HG03060 (cell line): ENCODE results near the gene USP28.
"Not testable (repeated sequence)": the region's sequence is repeated elsewhere in the genome, so short reads cannot be mapped to it uniquely, and the experiment has no call there.

Experiments
- ATAC-seq: cut with Tn5 transposase; IDR thresholded peaks from one replicate; pipeline ENCODE4 v1.9.1; 2021; ENCODE audit warnings: low read depth, moderate number of reproducible peaks; ENCODE audit not compliant: unreplicated experiment

USP28 gene, protein sequence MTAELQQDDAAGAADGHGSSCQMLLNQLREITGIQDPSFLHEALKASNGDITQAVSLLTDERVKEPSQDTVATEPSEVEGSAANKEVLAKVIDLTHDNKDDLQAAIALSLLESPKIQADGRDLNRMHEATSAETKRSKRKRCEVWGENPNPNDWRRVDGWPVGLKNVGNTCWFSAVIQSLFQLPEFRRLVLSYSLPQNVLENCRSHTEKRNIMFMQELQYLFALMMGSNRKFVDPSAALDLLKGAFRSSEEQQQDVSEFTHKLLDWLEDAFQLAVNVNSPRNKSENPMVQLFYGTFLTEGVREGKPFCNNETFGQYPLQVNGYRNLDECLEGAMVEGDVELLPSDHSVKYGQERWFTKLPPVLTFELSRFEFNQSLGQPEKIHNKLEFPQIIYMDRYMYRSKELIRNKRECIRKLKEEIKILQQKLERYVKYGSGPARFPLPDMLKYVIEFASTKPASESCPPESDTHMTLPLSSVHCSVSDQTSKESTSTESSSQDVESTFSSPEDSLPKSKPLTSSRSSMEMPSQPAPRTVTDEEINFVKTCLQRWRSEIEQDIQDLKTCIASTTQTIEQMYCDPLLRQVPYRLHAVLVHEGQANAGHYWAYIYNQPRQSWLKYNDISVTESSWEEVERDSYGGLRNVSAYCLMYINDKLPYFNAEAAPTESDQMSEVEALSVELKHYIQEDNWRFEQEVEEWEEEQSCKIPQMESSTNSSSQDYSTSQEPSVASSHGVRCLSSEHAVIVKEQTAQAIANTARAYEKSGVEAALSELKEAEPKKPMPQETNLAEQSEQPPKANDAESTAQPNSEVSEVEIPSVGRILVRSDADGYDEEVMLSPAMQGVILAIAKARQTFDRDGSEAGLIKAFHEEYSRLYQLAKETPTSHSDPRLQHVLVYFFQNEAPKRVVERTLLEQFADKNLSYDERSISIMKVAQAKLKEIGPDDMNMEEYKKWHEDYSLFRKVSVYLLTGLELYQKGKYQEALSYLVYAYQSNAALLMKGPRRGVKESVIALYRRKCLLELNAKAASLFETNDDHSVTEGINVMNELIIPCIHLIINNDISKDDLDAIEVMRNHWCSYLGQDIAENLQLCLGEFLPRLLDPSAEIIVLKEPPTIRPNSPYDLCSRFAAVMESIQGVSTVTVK

DNA sequence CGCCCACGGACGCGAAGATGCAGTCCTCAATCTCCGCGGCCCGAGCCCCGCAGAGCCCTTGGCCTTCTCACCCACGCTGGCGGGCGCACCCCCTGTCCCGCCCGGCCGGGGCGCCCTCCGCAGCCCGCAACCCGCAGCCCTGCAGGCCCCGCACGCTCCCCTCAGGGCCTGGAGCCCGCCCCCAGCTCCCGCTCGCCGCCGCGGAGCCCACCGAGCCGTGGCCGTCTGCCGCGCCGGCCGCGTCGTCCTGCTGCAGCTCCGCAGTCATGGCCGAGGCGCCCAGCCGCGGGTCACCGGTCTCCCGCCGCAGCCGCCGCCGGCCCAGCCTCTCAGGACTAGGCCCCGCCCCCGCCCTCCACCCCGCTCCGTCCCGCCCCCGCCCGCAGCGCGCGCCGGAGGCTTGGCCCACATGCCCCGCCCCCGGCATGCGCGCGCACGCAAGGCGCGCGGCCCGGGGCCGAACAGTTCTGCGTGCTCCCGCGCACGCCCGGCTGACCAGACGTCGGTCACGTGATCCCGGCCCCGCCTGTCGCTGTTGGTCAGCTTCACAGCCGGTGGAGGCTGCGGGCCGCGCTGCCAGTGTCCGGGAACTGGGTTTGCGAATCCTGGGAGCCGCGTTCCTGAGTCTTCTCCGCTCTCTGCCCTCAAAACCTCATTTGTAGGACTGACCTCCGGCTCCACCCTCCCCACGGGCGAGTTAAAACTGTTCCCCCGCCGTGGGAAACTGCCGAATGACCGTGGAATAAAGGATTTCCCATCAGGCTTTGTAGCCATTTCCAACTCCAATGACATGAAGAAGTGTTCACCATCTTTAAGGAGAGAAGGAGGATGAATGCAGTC lies at the start of gene USP28:
USP28 (minus strand) TSS at position 339 of the 840 bp plus-strand sequence; CDS start at position 268, 71 bp downstream.
- peak; percentile 73 for ATAC-seq

DNA sequence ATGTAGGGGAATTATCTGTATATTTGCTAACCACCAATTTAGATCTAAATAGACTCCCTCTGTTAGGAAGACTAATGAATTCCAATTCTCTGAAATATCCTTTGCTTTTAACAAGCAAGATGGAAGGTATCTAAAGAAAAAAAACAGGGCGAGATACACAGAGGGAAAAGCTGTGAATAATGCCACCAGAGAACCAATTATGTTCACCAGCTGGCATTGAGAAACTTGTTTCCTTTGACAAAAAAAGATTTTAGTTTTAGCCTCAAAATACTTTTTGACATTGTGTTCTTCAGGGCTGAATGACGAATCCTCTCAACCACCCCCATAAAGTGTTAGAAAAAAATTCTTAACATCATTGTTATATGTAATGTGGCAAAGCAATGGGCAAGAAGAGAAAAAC lies 48.2 kb upstream of the USP28 start:
- no peak for ATAC-seq

DNA sequence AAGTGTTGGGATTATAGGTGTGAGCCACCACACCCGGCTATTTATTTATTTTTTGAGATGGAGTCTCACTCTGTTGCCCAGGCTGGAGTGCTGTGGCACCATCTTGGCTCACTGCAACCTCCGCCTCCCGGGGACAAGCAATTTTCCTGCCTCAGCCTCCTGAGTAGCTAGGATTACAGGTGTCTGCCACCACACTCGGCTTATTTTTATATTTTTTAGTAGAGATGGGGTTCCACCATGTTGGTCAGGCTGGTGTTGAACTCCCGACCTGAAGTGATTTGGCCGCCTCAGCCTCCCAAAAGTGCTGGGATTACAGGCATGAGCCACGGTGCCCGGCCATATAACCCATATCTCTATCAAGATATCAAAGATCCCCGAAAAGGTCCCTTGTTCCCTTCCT lies 36.1 kb upstream of the USP28 start:
- not testable (repeated sequence) for ATAC-seq

DNA sequence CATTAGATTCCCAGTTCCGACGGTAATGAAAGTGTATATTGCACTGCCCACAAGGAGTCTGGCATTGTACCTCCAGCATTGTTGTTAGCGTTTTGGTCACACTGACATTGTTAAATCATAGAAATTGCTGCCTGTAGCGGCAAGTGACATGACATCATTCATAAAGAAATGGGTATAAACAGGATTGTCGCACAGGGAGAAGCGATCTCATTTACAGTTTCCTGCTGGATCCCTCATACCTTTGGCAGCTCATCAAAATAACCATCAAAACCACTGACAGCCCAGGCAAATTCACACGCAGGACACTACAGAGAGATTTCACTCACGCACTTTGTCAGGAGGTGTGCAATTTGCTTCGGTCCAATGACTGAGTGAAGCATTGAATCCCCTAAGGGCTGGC lies 32.7 kb upstream of the USP28 start:
- ATAC-seq, result no peak

DNA sequence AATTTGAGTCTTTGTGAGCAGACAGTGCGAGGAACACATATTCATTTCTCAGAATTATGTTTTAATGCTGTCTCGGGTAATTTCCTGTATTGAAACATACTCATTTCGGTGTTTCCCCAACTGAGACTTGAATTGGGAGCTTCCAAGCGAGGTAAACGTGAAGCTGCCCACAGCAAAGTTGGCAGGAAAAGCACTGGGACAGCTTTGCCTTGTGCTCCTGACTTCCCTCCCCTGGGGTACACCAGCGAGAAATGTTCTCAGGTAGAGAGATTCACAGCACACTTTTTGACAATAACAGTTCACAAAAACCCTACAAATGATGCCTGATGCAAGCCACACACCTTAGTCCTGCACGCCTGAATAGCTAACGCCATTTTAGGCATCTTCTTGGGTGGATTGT lies 32.3 kb upstream of the USP28 start:
- no peak for ATAC-seq

DNA sequence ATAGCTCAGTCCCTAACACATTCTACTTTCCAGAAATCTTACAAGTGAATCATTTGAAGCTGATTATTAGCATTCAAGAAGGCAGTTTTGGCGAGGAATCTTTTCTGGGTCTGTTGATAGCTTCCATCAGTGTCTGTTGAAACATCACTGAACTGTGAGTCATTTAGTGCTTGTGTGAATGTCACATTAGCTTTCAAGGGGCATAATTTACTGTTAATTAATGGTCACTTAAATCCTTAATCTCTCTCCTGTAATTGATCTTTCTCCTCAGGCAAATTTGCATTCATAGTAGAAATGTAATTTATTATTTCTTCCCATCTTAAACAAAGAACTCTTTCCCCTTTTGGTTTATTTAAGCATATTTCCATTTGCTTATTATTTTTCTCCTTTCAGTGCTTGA lies 31.8 kb upstream of the USP28 start:
- ATAC-seq, result no peak

DNA sequence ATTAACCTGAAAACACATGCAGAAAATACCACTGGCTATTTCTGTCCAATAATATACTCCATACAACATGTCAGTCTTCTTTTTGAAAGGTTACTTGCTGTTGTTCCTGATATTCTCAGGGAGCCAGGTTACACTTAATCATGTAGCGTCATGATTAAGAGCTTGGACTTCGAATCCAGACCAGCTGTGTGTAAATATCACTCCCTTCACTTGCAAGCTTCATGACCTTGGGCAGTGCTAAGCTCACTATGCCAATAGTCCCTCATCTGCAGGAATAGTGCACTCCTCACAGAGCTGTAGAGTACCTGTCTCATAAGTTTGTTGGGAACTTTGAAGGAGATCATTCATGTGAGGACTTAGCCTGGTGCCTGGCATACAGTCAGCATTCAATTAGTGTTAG lies 31.1 kb upstream of the USP28 start:
- ATAC-seq, result no peak

DNA sequence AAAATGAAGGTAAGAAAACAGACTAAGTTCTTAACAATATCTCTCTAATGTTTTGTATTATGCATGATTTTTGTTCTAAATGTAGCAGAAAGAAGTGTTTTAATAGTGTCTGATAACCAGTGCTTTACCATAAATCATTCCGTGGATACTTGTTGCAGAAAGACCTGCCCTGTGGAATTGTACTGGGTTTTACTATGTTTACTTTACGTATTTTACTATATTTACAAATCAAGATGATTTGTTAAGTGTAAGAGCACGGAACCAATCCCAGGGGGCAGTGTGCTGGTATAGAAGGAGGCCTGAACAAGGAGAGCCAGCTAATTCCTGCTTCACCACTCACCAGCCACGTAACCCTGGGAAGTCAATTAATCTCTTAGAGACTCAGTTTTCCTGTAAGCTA lies 30.7 kb upstream of the USP28 start:
- no peak for ATAC-seq

DNA sequence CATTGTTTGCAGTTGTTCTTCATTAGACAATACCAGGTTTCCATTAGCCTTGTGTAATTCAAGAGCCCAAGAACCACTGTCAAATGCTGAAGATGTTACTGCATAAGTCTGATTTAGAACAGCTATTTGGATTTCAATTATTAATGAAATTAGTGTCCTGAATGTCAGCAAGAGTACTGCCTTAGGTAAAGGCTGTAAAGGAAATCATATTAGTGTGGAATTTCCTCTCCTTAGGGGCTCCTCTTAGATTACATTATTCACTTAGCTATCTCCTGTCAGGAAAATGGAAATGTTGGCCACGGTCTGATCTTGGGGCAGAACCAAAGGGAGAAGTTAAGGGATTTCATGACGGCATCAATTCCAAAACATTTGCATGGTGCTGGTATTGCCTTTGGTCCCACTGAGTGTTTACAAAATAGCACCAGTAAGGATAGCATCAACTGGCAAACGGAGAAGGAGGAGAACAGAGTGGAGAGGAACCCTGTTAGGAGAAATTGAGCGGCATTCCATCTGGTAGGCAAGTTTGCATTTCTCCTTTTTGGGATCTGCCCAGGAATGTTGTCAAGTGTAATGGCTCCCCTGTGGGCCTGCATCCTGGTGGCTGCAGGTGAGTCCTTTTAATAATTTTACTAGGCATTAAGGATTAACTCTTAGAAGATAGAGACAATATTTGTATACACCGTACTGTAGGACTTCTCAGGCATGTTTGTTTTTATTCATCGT lies 29.2 kb upstream of the USP28 start, which contains the start of gene HTR3B:
HTR3B (plus strand) TSS at position 418 of the 723 bp plus-strand sequence; CDS start at position 556, 138 bp downstream.
- ATAC-seq, result no peak

DNA sequence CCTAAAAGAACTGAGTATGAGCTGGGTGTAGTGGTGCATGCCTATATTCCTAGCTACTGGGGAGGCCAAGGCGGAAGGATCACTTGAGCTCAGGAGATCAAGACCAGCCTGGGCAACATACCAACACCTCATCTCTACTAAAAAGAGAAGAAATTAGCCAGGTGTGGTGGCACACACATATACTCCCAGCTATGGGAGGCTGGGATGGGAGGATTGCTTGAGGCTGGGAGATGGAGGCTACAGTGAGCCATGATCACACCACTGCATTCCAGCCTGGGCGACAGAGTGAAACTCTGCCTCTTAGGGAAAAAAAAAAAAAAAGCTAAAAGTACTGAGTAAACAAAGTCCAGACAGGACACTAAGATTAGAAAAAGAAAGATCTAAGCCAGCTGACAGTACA lies 25.8 kb upstream of the USP28 start:
- no peak for ATAC-seq

DNA sequence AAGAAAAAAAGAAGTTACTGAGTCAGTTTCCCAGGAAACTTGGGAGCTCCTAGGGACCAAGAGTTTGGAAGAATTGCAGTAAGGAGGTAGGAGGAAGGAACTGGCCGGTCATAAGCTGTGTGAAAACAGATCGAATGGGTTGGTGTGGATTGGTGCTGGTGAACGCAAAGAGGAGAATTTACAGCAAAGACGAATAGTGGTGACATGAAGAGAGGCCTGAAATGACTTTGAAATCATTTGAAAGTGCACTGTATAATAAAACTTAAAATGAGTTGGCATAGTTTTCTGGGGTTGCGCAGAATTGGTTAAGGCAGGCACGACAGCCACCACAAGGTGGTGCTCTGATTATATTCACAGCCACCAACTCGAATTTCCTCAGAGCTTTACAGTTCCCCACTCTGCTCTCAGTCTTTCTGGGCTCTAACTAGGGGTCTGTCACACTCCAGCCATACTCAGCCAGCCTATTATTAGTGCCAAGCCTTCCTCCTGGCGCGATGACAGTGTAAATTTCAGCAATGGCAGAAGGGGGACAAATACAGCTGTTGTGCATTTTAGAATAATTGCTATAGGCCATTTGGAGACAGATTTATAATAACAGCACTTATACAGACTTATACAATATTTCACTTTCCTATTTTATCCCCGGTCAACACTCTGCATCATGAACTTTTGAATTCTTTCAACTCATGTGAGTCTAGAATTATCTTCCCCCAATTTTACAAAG lies 20.9 kb upstream of the USP28 start:
- ATAC-seq, result no peak

DNA sequence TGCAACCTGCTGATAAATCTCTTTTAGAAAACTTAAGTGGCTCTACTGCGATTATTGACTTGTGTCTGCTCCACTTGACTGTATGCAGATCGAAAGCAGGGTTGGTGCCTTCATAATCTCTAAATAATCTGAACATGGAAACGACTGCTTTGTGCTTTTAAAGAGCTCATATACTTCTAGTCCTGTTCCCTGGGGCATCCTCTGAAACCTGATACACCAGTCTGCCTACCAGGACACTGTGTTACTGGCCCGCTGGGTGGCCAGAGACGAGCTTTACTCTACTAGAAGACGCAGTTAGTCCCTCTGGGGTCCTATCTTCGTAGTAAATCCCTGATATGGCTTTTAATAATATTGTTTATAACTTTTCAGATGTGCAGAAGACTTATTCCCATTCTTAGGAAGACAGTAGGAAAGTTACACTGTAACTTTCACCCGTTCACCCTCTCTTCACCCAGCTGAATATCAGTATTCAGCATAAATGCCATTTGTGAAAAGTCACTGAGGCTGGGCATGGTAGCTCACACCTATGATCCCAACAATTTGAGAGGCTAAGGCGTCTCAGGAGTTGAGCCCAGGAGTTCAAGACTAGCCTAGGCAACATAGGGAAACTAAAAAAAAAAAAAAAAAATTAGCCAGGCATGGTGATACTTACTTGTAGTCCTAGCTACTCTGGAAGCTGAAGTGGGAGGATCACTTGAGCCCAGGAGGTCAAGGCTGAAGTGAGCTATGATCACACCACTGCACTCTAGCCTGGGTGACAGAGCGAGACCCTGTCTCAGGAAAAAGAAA lies 20.2 kb upstream of the USP28 start:
- ATAC-seq, result no peak

DNA sequence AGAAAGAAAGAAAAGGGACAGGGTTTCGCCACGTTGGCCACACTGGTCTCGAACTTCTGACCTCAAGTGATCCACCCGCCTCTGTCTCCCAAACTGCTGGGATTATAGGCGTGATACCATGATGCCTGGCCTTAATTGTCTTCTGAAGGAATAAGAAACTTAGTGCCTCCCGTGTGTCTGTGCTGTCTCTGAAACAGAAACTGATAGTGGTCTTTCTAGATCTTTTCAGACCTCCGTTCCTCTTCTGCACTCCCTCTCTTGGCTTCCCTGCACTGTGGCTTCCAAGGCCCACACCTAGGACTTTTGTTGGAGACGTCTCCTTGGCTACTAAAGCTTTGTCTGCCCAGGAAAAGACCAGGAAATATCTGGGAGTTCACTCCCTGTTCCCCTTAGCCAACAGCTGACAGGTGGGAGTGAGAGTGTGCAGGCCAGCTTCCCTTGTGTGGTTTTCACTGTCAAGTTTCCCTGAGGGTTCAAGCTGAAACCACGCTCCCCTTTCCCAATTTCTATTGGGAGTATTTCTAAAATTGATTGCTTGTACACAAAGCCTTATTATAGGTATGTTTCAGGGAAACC lies 19.1 kb upstream of the USP28 start:
- no peak for ATAC-seq

DNA sequence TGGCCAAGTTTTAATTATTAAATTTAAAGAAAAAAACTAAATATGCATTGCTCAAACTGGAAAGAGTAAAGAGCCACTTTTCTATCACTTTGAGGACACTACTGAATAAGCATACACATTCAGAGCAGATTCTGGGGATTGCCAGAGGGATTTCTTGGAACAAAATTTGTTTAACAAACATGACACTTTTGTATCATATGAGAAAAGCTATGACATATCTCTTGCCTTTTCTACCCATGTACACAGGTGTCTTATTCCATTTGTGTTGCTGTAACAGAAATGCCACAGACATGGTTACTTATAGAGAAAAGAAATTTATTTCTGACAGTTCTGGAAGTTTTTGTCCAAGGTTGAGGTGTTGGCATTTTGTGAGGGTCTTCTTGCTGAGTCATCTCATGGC lies 13.5 kb upstream of the USP28 start:
- ATAC-seq, result no peak

DNA sequence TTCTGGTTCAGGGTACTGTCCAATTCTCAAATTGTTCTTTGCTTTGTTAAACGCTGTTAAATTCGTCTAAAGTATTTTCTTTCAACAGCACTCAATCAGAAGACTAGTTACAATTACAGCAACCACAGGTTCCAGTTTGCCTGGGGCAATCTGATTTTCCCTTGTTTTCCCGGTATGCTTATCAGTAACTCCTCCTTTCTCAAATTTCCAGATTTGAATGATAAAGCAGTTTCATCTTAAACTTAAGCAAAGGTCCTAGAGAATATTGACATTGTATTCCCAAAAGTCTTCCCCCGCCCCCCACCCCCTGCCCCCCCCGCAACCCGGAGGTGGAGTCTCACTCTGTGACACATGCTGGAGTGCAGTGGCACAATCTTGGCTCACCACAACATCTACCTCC lies 10.5 kb upstream of the USP28 start:
- ATAC-seq, result no peak

DNA sequence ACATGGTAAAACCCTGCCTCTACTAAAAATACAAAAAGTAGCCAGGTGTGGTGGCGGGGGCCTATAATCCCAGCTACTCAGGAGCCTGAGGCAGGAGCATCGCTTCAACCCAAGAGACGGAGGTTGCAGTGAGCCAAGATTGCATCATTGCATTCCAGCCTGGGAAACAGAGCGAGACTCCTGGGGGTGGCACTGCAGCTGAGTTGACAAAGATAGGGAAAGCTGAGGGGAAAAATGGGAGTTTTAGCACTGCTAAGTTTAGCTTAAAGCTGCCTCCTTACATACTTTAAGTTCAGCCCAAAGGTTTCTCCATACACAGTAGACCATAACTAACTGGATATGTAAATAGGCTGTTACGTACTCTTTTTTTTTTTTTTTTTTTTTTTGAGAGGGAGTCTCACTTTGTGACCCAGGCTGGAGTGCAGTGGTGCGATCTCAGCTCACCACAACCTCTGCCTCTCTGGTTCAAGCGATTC lies 9.0 kb upstream of the USP28 start:
- no peak for ATAC-seq

DNA sequence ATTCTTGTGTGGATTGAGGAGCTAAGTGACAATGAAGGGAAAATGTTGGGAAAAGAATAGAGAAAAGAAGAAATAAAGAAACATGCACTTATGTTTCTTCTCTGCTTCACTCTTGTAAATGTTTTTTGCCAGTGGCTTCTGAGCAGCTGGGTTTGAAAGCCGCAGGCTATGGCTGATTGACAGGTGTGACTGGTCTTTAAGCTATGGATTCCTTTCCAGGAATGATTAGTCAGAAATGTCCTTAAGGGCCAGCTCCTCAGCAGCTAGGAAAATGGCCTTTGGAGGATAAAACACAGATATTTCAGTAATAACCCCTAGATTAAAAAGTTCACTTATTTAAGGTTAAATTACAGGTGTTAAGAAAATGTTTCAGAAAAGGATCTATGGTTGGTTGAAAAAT lies 6.5 kb upstream of the USP28 start:
- ATAC-seq, result no peak

DNA sequence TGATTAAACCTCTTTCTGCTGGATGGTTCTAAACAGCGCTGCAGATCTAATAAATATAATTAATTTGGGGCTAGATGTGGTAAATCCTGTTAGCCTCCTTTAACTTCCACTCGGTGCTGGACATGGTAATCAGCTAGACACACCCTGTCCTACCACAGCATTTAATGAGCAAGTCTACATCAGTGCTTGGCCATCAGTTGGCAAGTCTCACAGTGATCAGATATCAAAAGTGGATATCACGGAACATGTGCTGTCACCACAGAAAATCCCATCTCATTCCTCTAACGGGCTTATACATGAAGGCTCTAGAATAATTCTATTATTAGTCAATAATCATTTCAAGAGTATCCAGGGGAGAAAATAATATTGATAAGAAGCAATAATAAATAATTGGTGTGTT lies 5.6 kb upstream of the USP28 start:
- ATAC-seq, result no peak
